Pons (tissue), 1 donor: ENCODE data around the gene SSH2.
"Not testable (repeated sequence)": the region's sequence is repeated elsewhere in the genome, so short reads cannot be mapped to it uniquely, and the experiment has no call there.

Source experiments
- DNase-seq: peaks from one replicate; pipeline ENCODE4 v3.0.0-alpha.2; 2016; ENCODE audit warnings: low spot score

Gene SSH2

GRCh38 chr17:29873476-29873875 lies 56.6 kb downstream of the SSH2 start:
- no peak for DNase-seq

DNA sequence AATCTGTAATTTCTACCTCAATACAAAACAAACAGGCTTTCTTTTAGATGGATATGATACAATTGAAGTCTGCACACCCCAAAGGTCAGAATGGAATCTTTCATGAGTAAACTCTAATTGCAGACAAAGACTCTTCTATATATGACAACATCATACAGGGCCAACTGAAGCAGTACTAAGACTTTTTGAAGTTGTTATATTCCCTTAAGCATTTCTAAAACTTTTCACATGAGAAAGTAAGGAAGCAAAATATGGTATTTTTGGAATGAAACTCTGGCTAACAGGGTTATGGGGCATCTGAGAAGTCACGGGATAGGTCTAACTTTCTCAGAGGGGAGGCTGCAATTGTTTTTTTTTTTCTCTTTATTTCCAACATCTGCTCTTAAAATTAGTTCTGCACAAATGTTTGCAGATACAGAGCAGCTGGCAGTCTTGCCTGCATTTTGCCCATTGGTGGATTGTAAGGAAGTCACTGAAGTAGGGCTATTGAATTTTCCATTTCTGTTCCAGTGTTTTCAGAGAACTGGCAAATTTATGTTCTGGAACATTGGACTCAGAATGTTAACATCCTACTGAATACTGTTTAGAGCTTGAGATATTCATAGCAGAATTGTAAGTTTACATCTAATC lies 59.1 kb downstream of the SSH2 start:
- peak; percentile 87 for DNase-seq

GRCh38 chr17:29867643-29868181 lies 62.3 kb downstream of the SSH2 start:
- DNase-seq: peak; percentile 62

DNA sequence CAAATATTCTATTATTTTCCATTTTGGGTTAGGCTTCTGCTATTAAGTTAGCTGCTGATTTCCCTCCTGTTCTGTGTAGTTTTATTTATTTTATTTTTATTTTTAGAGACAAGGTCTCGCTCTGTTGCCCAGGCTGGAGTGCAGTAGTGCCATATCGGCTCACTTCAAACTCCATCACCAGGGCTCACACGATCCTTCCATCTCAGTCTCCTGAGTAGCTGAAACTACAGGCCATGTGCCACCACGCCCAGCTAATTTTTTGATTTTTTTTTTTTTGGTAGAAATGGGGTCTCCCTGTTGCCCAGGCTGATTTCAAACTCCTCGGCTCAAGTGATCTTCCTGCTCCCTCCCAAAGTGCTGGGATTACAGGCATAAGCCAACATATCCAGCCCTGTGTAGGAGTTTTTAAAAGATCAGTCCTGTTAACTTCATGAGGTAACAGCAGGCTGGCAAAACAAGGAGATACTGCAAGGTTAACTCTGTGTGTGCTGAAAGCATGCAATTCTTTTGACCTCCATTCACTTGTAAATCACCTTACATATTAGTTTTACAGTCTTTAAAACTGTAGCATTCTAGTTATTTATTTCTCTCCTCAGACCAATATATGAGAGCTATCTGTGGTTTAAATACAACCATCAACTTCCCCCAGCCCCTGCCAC lies 63.2 kb downstream of the SSH2 start:
- DNase-seq: no peak

DNA sequence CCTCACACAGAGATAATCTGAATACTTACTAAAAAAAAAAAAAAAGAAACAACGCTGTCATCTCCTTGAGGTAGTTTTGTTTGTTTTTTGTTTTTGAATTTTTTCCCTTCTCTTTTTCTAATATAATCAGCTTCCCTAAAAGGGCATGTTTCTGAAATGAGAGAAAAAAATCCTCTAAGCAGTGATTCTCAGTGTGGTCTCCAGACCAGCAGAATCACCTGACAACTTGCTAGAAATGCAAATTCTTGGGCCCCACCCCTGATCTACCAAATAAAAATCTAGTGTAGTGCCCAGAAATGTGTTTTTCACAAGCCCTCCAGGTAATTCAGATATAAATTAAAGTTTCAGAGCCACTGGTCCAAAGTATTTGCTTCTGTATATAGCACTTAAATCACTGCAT lies 65.4 kb downstream of the SSH2 start:
- DNase-seq: no peak

DNA sequence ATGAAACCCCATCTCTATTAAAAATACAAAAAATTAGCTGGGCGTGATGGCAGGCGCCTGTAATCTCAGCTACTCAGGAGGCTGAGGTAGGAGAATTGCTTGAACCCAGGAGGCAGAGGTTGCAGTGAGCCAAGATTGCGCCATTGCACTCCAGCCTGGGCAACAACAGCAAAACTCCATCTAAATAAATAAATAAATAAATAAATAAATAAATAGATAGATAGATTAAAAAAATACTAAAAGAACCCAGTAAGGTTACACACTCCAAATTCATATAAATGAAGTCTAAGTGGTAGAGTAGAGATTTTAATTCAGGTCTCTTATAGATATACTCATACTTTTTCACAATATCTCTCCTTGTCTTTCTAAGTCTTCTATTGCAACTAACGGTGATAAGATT lies 65.9 kb downstream of the SSH2 start:
- DNase-seq: not testable (repeated sequence)

DNA sequence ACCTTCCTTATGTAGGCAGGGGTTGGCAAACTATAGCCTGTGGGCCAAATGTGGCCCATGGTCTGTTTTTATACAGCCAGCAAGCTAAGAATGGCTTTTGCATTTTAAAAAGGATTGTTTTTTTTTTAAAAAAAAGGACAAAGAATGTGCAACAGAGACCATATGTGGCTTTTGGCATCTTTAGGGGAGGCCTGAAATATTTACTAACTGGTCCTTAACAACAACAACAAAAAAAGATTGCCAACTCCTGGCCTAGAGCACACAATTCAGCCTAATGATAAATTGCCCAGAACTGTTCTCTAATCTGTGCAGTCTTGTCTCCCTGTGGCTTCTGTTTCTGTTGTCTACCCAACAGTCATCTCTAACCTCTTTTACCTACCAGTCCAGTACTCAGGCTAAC lies 67.1 kb downstream of the SSH2 start:
- DNase-seq: no peak

DNA sequence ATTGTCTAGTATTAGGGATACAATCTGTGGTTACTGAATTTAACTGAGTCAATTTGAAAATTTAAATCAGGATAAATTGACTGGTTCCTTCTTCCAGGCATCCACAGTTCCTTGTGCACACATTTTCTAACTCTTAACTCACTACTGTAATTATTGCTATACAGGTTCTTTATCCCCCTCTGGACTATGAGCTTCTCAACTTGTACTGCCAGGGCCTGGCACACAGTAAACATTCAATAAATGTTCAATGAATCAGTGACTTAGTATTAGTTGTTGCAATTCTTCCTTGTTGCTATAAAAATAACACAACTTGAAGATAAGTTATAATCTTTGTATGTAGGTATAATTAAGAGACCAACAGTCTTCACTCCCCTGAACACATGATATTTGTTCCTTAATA lies 67.9 kb downstream of the SSH2 start:
- DNase-seq: no peak

- DNase-seq: not testable (repeated sequence)
Observed at GRCh38 chr17:29859445-29859844, 70.6 kb downstream of the SSH2 start.

- no peak for DNase-seq
Observed at GRCh38 chr17:29857823-29858222, 72.2 kb downstream of the SSH2 start.

DNA sequence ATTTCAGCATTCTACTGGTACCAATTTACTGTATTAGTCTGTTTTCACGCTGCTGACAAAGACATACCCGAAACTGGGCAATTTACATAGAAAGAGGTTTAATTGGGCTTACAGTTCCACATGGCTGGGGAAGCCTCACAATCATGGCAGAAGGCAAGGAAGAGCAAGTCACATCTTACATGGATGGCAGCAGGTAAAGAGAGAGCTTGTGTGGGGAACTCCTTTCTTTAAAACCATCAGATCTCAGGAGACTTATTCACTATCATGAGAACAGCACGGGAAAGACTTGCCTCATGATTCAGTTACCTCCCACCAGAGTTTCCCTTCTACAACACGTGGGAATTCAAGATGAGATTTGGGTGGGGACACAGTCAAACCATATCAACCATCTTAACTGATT lies 72.9 kb downstream of the SSH2 start:
- DNase-seq: not testable (repeated sequence)

GRCh38 chr17:29855686-29856085 lies 74.3 kb downstream of the SSH2 start:
- DNase-seq: no peak

DNA sequence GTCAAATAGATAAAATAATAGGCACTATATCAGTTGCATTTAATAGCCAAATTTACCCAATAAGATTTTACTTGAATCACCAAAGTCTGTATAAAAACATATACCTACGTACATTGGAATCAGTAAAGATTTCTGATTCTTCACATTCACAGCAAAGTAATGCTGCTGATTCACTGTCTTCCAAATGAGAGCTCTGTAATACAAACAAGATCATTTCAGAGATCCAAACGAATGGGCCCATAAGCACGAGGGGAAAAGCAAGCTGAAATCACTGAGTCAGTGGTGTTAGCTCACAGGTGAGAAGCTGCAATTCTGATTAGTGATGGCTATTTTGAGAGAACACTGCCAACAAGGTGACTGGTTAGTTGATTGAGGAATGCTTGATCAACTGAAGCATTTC lies 81.3 kb downstream of the SSH2 start:
- no peak for DNase-seq

DNA sequence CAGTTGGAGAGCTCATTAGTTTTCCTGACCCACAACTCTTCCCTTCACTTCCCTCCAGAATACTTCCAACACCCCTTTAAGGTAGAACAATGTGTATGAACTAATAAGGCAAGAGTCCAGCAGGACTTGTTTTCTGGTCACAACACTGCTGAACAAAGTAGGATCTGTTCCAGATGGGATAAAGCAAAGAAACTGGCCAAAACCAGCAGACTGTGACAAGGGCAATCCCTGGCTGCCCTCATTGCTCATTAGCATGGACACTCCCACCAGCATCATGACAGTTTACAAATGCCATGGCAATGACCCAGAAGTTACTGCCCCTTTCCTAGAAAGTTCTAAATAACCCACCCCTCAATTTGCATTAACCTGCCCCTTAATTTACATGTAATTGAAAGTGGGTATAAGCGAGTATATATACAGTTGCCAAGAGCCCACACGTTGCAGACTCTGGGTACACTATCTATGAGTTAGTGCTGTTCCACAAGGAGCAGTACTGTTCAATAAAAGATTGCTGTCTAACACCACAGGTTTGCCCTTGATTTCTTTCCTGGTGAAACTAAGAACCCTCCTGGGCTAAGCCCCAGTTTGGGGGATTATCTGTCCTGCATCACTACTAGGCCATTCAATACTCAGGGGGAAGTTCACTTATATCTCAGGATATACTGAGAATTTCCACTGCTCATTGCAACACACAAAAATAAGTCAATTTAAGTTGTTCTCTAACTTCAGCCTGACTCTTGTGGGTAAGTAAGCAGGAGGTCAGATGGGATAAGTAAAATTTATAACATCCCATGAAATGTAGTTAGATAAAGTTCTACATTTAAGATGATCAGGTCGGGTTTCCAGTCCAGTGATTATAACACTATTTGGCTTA lies 82.3 kb downstream of the SSH2 start:
- DNase-seq: peak; percentile 80

DNA sequence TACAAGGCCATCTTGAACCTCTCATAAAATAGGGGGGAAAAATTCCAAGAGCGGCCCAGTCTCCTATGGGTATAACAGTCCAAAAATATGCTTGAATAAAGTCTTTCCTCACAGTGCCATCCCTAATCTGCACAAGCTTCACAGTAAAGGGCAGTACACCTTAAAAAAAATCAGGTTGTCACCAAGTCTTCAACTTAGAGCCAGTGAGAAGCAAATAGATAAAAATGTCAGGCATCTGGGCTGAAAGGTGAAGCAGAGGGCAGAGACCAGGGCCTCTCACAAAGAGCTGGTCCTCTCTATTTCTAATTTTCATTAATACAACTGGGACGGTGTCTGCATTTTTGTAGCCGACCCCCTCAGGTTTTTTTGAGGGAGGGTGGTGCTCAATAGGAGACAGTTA lies 82.9 kb downstream of the SSH2 start:
- DNase-seq: no peak

- DNase-seq: no peak
Observed at GRCh38 chr17:29846298-29846697, 83.7 kb downstream of the SSH2 start.

DNA sequence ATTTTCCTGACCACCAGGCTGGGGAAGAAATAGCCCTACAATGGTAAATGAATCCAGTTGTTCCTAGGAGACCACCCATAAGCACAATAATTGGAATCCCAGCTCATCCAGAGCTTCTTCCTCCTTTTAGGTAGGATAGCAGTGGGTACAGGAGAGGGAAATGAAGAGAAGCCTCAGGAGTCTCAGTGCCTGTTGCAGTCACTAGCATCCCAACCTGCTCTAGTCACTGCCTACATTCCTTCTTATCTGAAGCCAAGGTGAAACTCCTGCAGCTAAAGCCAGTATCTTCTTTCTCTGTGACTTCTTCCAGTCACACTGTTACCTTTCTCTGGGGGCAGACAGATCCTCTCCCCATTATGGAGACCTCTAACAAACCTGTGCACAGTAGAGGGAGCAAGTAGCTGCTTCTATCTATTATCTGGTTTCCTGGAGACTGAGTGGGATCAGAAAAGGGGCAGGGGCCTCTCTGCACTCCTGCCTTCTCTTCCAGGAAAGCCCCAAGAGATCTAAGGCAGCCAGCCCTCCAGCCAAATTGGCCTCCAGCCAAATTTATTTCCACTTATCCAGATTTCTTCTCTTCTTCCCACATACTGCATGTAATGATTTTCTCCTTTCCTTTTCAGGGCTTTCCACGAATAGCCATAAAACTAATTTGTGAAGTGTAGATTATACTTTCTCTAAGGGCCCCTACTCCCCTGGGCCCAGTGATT lies 85.5 kb downstream of the SSH2 start:
- no peak for DNase-seq

DNA sequence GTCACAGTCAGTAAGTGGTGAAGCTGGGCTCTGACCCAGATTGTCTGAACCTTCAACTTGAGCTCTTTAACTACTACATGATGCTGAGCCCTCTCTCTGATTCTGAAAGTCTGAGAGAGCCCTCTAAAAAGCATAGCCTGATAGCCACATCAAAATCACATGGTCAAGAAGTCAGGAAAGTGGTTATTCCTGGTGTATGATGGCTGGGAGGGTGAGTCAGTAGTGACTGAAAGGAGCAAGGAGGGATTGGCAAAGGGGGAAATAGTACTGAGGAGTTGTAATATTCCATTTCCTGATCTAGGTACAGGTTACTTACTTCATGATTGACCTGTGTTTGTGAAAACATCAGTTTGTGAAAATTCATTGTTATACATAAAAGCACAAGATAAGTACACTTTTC lies 89.1 kb downstream of the SSH2 start:
- no peak for DNase-seq

DNA sequence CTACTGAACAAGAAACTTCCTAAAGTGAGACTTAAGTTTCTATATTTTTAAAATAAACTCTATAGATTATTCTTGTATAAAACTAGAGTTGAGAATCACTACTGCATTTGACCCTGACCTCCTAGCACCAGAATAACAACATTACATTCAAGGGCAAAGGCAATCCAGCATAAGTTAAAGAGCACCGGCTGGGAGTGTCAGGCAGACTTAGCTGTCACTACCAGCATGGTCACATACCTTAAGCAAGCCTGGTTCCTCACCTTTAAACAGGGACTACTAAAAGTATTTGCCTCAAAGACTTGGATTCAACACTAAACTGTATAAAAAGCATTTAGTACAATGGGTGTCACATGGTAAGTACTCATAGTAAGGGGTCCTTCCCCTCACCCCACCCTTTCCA lies 90.4 kb downstream of the SSH2 start:
- no peak for DNase-seq

DNA sequence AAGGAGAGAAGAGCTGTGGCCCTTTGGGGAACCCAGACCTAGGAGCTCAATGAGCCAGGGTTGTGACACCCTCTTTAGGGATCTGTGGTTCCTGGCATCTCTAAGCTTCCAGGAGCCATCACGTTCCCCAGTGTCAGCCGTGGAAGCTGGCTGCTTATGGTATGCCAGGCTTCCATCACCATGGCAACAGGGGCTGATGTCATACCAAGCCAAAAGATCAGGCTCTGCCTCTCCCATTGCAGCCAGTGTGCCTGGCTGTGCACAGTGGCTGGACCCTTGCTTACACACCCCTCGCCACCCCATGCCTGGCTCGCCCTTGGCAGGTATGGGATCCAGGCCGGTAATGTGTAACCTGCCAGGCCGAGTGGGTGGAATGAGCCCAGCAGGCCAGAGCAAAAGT lies 91.1 kb downstream of the SSH2 start:
- no peak for DNase-seq

GRCh38 chr17:29837531-29837930 lies 92.5 kb downstream of the SSH2 start:
- no peak for DNase-seq

DNA sequence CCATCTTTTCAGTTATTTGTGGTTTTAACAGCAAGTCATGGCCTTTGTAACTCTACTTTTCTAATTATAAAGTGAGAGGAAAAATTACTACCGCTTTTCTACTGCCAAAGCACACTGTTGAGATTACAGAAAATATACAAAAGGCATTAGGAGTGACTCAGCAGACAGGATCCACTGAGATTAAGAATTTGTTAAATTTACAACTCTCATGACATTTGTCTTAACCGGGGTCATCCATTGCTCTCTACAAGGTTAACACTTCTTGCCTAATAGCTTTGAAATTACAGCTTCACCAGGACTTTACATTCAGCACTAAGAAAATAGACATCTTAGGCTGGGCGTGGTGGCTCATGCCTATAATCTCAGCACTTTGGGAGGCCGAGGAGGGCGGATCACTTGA lies 93.4 kb downstream of the SSH2 start:
- no peak for DNase-seq
